ENCODE data around the gene CYB5R3. TPM values are rescaled to one million over a fixed set of nuclear protein-coding genes. Genes with fewer than 3 reads are reported as not detected.
A peak's percentile ranks its signal among the peaks of the same experiment; 100 is the strongest.
"Not testable (repeated sequence)": the region's sequence is repeated elsewhere in the genome, so short reads cannot be mapped to it uniquely, and the experiment has no call there.

CYB5R3 gene
- total RNA-seq, 1 donor from 2014 or later, result 77.3 TPM

DNA sequence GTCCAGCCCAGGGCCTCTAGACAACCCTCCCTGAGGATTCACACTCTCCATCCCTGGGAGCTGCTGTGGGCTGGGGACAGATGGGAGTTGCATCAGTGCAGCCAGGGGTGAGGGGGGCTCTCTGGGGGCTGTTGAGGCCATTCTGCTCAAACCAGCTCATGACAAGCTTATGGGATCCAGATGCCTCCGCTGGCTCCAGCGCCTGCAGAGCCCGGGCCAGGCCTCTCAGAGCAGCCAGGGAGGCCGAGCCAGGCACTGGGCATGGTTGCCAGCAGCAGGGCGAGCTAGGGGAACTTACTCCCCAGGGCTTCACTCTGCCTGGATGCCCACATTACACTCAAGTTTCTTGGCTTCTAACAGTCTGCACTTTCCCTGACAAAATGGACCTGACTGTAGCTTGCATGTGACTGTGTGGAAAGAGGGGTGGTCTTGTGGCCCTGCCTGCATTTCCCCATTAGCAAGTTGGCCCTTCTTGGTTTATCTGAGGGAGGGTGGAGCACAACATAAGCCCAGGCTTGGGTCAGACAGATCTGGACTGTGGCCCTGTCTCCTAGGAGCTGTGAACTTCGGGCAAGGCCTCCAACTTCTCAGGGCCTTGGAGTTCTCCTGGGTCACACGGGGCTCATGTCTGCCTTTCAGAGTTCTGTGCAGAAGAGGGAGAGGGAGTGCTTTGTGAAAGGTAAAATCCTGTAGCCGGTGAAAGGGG is 34.5 kb upstream of the CYB5R3 start:
- DNase-seq (ENCODE audit: low spot score, unreplicated experiment), result no peak
- Mint-ChIP-seq H3K4me3 (ENCODE audit: low read depth) (no peak overlapping the region), H3K27me3 (peaks cover 13% of the 10 kb centered on the region), H3K27ac (no peak overlapping the region), H3K4me1 (ENCODE audit: low read depth) (peaks cover 11% of the 10 kb centered on the region), H3K36me3 (ENCODE audit: insufficient read depth) (no peaks in the 10 kb centered on the region), H3K9me3 (ENCODE audit: low read depth) (peaks cover 1% of the 10 kb centered on the region)
- TF ChIP-seq CTCF (IDR thresholded peaks at IDR 0.05; ENCODE audit: unreplicated experiment), result no peak

DNA sequence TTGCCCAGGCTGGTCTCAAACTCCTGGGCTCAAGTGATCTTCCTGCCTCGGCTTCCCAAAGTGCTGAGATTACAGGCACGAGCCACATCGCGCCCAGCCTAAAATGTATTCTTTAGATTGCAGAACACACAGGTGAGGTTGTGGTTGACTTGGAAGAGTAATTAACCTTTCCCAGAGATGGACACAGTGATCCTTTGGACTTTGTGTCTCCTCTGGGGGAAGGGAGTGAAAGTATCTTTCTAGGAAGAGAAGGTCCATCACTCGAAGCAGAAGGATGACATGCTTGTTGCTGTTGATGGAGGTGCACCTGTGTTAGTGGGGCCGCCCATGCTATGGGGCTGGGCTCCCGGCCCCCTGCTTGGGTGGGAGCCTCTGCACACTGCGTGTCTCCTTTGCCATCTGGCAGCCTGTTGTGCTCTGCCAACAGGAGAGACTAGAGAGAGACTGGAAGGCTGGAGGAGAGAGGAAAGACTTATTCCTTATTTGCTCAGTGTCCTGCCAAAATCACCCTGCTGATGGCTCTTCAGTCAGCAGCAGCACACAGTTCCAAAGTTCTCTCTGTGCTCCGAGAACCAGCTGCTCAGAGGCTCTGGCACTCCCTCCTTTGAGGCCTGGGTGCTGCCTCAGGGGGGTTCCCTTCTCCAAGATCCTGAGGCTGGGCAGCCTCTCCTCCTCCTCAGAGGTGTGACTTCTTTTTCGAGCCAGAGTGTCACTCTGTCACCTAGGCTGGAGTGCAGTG is 33.1 kb upstream of the CYB5R3 start:
- Mint-ChIP-seq H3K4me1 (ENCODE audit: low read depth) (peaks cover 5% of the 10 kb centered on the region), H3K4me3 (ENCODE audit: low read depth) (no peak overlapping the region), H3K9me3 (ENCODE audit: low read depth) (peaks cover 6% of the 10 kb centered on the region), H3K36me3 (ENCODE audit: insufficient read depth) (no peaks in the 10 kb centered on the region), H3K27ac (no peak overlapping the region), H3K27me3 (peaks cover 18% of the 10 kb centered on the region)
- no peak for TF ChIP-seq CTCF (IDR thresholded peaks at IDR 0.05; ENCODE audit: unreplicated experiment)
- DNase-seq (ENCODE audit: low spot score, unreplicated experiment), result no peak

GRCh38 chr22:42680648-42681047 is 31.5 kb upstream of the CYB5R3 start:
- Mint-ChIP-seq H3K27ac (no peak overlapping the region), H3K4me1 (ENCODE audit: low read depth) (no peaks in the 10 kb centered on the region), H3K27me3 (peaks cover 14% of the 10 kb centered on the region), H3K9me3 (ENCODE audit: low read depth) (peaks cover 6% of the 10 kb centered on the region), H3K4me3 (ENCODE audit: low read depth) (no peak overlapping the region), H3K36me3 (ENCODE audit: insufficient read depth) (no peaks in the 10 kb centered on the region)
- no peak for DNase-seq (ENCODE audit: low spot score, unreplicated experiment)
- TF ChIP-seq CTCF (IDR thresholded peaks at IDR 0.05; ENCODE audit: unreplicated experiment), result no peak

DNA sequence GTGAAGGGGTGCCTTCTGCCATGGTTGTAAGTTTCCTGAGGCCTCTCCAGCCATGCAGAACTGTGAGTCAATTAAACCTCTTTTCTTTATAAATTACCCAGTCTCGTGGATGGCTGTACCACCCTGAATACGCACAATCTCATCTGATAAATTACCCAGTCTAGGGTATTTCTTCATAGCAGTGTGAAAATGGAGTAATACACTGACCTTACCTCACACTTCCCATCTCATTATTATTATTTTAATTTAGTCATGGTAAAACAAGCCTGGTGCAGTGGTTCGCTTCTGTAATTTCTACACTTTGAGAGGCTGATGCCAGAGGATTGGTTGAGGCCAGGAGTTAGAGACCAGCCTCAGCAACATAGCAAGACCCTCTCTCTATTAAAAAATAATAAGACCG is 30.5 kb upstream of the CYB5R3 start:
- H3K27me3 Mint-ChIP-seq, result peaks cover 14% of the 10 kb centered on the region
- H3K4me1 Mint-ChIP-seq (ENCODE audit: low read depth), result no peaks in the 10 kb centered on the region
- H3K27ac Mint-ChIP-seq, result no peak overlapping the region
- H3K36me3 Mint-ChIP-seq (ENCODE audit: insufficient read depth), result no peaks in the 10 kb centered on the region
- no peak for TF ChIP-seq CTCF (IDR thresholded peaks at IDR 0.05; ENCODE audit: unreplicated experiment)
- H3K4me3 Mint-ChIP-seq (ENCODE audit: low read depth), result no peak overlapping the region
- DNase-seq (ENCODE audit: low spot score, unreplicated experiment), result no peak
- H3K9me3 Mint-ChIP-seq (ENCODE audit: low read depth), result peaks cover 6% of the 10 kb centered on the region

- Mint-ChIP-seq H3K36me3 (ENCODE audit: insufficient read depth) (no peaks in the 10 kb centered on the region), H3K27ac (no peak overlapping the region), H3K4me3 (ENCODE audit: low read depth) (no peak overlapping the region), H3K27me3 (peaks cover 13% of the 10 kb centered on the region), H3K9me3 (ENCODE audit: low read depth) (peaks cover 6% of the 10 kb centered on the region), H3K4me1 (ENCODE audit: low read depth) (no peaks in the 10 kb centered on the region)
- no peak for TF ChIP-seq CTCF (IDR thresholded peaks at IDR 0.05; ENCODE audit: unreplicated experiment)
- DNase-seq (ENCODE audit: low spot score, unreplicated experiment), result no peak
These were observed 29.7 kb upstream of the CYB5R3 start for GRCh38 chr22:42678894-42679293.

DNA sequence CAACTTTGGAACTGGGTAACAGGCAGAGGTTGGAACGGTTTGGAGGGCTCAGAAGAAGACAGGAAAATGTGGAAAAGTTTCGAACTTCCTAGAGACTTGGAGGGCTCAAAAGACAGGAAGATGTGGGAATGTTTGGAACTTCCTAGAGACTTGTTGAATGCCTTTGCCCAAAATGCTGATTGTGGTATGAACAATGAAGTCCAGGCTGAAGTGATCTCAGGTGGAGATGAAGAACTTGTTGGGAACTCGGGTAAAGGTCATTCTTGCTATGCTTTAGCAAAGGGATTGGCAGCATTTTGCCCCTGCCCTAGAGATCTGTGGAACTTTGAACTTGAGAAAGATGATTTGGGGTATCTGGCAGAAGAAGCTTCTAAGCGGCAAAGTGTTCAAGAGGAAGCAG is 28.7 kb upstream of the CYB5R3 start:
- DNase-seq (ENCODE audit: low spot score, unreplicated experiment); H3K36me3 Mint-ChIP-seq (ENCODE audit: insufficient read depth); H3K27me3 Mint-ChIP-seq; H3K4me1 Mint-ChIP-seq (ENCODE audit: low read depth); H3K9me3 Mint-ChIP-seq (ENCODE audit: low read depth); H3K4me3 Mint-ChIP-seq (ENCODE audit: low read depth): not testable (repeated sequence)
- H3K27ac Mint-ChIP-seq, result peak overlapping the region; percentile 3

All from progenitor cell of endocrine pancreas (in vitro differentiated cells).